OCI-LY1 (cell line): ENCODE results near the gene FGD4.
A peak's percentile ranks its signal among the peaks of the same experiment; 100 is the strongest.
"Not testable (repeated sequence)": the region's sequence is repeated elsewhere in the genome, so short reads cannot be mapped to it uniquely, and the experiment has no call there.

Experiments
- H2AFZ ChIP-seq: fragments of 200-600 bp; sonication (generic), shearing (Covaris generic); 2 replicates; pipeline ENCODE4 v1.6.0; 2014; ENCODE audit warnings: antibody characterized with exemption, mild to moderate bottlenecking, low read length
- H3F3A ChIP-seq: fragments of 200-600 bp; sonication (generic), shearing (Covaris generic); 2 replicates; pipeline ENCODE4 v1.6.0; 2014; ENCODE audit warnings: mild to moderate bottlenecking, antibody characterized with exemption, low read length, moderate library complexity; ENCODE audit not compliant: insufficient read depth
- H3K27ac ChIP-seq: fragments of 200-600 bp; sonication (generic); 2 replicates; pipeline ENCODE4 v1.5.1; 2014; ENCODE audit warnings: low read length, mixed run types, mild to moderate bottlenecking, low read depth; ENCODE audit not compliant: poor library complexity, severe bottlenecking
- H3K27me3 ChIP-seq: fragments of 200-600 bp; sonication (generic); 2 replicates; pipeline ENCODE4 v1.6.0; 2014; ENCODE audit warnings: antibody characterized with exemption, mild to moderate bottlenecking, low read length, moderate library complexity; ENCODE audit not compliant: insufficient read depth
- H3K36me3 ChIP-seq: fragments of 200-600 bp; sonication (generic); 2 replicates; pipeline ENCODE4 v1.6.1; 2014; ENCODE audit warnings: mild to moderate bottlenecking, antibody characterized with exemption, low read length, moderate library complexity, mixed read lengths; ENCODE audit not compliant: insufficient read depth
- H3K4me1 ChIP-seq: fragments of 200-600 bp; sonication (generic); 2 replicates; pipeline ENCODE4 v1.5.1; 2014; ENCODE audit warnings: mild to moderate bottlenecking, low read length, moderate library complexity; ENCODE audit not compliant: insufficient read depth, severe bottlenecking
- H3K4me2 ChIP-seq: fragments of 200-600 bp; sonication (generic), shearing (Covaris generic); 2 replicates; pipeline ENCODE4 v1.6.1; 2014; ENCODE audit warnings: low read length
- H3K4me3 ChIP-seq: fragments of 200-600 bp; sonication (generic); 2 replicates; pipeline ENCODE4 v1.5.1; 2014; ENCODE audit warnings: low read length, low read depth, mild to moderate bottlenecking, mixed read lengths; ENCODE audit not compliant: poor library complexity, severe bottlenecking
- H3K79me2 ChIP-seq: fragments of 200-600 bp; shearing (Covaris generic); 2 replicates; pipeline ENCODE4 v1.6.1; 2016; ENCODE audit warnings: mixed run types, low read length, mixed read lengths; ENCODE audit not compliant: insufficient read depth
- H3K9ac ChIP-seq: fragments of 200-600 bp; sonication (generic), shearing (Covaris generic); 2 replicates; pipeline ENCODE4 v1.6.1; 2014; ENCODE audit warnings: mild to moderate bottlenecking, low read length, mixed read lengths
- H3K9me2 ChIP-seq: fragments of 200-600 bp; sonication (generic), shearing (Covaris generic); 2 replicates; pipeline ENCODE4 v1.6.1; 2014; ENCODE audit warnings: low read depth, mild to moderate bottlenecking, low read length, mixed read lengths
- H3K9me3 ChIP-seq: fragments of 200-600 bp; shearing (Covaris generic); 2 replicates; pipeline ENCODE4 v1.6.1; 2014; ENCODE audit warnings: low read length, mixed read lengths
- H4K20me1 ChIP-seq: fragments of 200-600 bp; sonication (generic), shearing (Covaris generic); 2 replicates; pipeline ENCODE4 v1.6.0; 2016; ENCODE audit warnings: mild to moderate bottlenecking, low read length; ENCODE audit not compliant: insufficient read depth
- EZH2 ChIP-seq: fragments of 200-600 bp; sonication (generic), shearing (Covaris generic); IDR thresholded peaks from 2 replicates; pipeline ENCODE4 v1.8.0; 2017; ENCODE audit warnings: borderline replicate concordance, mixed run types, mild to moderate bottlenecking, antibody characterized with exemption, low read length, moderate library complexity, mixed read lengths
- TF ChIP-seq, protein P1 (sequence below): fragments of 200-600 bp; sonication (generic), shearing (Covaris generic); IDR thresholded peaks from 2 replicates; pipeline ENCODE4 v1.5.1; 2017; ENCODE audit warnings: mild to moderate bottlenecking, antibody characterized with exemption, low read length, moderate library complexity, mixed read lengths

FGD4 gene

GRCh38 chr12:32559434-32559833 is 160.1 kb downstream of the FGD4 start:
- Histone ChIP-seq H3K4me2 (peak overlapping the region; percentile 29), H3K4me3 (no peak overlapping the region), H3K9me2 (no peaks in the 10 kb centered on the region), H3K4me1 (peaks cover 34% of the 10 kb centered on the region), H3K79me2 (peaks cover 7% of the 10 kb centered on the region; the same call in 1 of the 2 replicates), H3F3A (0 out of 2 replicates have a peak, but pooled peaks cover 3% of the 10 kb centered on the region), H3K27ac (peak overlapping the region; percentile 49), H3K27me3 (no peaks in the 10 kb centered on the region), H3K36me3 (peaks cover 6% of the 10 kb centered on the region; the same call in 1 of the 2 replicates), H2AFZ (no peak overlapping the region), H4K20me1 (no peaks in the 10 kb centered on the region), H3K9ac (no peak overlapping the region), H3K9me3 (no peaks in the 10 kb centered on the region)
- no peak for TF ChIP-seq EZH2
- TF ChIP-seq, protein P1, sequence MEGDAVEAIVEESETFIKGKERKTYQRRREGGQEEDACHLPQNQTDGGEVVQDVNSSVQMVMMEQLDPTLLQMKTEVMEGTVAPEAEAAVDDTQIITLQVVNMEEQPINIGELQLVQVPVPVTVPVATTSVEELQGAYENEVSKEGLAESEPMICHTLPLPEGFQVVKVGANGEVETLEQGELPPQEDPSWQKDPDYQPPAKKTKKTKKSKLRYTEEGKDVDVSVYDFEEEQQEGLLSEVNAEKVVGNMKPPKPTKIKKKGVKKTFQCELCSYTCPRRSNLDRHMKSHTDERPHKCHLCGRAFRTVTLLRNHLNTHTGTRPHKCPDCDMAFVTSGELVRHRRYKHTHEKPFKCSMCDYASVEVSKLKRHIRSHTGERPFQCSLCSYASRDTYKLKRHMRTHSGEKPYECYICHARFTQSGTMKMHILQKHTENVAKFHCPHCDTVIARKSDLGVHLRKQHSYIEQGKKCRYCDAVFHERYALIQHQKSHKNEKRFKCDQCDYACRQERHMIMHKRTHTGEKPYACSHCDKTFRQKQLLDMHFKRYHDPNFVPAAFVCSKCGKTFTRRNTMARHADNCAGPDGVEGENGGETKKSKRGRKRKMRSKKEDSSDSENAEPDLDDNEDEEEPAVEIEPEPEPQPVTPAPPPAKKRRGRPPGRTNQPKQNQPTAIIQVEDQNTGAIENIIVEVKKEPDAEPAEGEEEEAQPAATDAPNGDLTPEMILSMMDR: no peak

DNA sequence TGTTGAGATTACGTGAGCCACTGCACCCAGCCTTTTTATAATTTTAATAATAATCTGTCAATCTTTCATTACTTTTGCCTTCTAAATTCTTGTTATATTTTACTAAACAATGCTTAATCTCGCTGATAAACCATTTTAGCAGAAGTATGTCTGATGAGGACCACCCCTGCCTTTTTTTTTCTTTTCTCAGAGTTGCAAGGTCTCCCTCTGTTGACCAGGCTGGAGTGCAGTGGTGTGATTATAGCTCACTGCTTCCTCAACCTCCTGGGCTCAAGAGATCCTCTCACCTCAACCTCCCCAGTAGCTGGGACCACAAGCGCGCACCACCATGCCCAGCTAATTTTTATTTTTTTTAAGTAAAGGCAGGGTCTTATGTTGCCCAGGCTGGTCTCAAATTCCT is 161.2 kb downstream of the FGD4 start:
- no peak for TF ChIP-seq EZH2
- TF ChIP-seq, protein P1: peak; percentile 39; the same call in 1 of the 2 replicates
- H3F3A ChIP-seq: 0 out of 2 replicates have a peak, but pooled peaks cover 3% of the 10 kb centered on the region
- no peak overlapping the region for H3K4me3 ChIP-seq
- peaks cover 7% of the 10 kb centered on the region; the same call in 1 of the 2 replicates for H3K79me2 ChIP-seq
- no peaks in the 10 kb centered on the region for H3K9me2 ChIP-seq
- no peak overlapping the region for H2AFZ ChIP-seq
- no peaks in the 10 kb centered on the region for H4K20me1 ChIP-seq
- peaks cover 34% of the 10 kb centered on the region for H3K4me1 ChIP-seq
- H3K9ac ChIP-seq: no peak overlapping the region
- H3K36me3 ChIP-seq: peaks cover 10% of the 10 kb centered on the region; the same call in 1 of the 2 replicates
- peak overlapping the region; percentile 49 for H3K27ac ChIP-seq
- H3K9me3 ChIP-seq: no peaks in the 10 kb centered on the region
- H3K27me3 ChIP-seq: no peaks in the 10 kb centered on the region
- H3K4me2 ChIP-seq: no peak overlapping the region

GRCh38 chr12:32561931-32562341 is 162.6 kb downstream of the FGD4 start:
- Histone ChIP-seq H3K9me3 (no peaks in the 10 kb centered on the region), H3K27me3 (no peaks in the 10 kb centered on the region), H4K20me1 (no peaks in the 10 kb centered on the region), H3K79me2 (peaks cover 7% of the 10 kb centered on the region; the same call in 1 of the 2 replicates), H3K9ac (no peak overlapping the region), H3K4me1 (peaks cover 40% of the 10 kb centered on the region), H2AFZ (no peak overlapping the region), H3K9me2 (no peaks in the 10 kb centered on the region), H3K36me3 (peaks cover 10% of the 10 kb centered on the region; the same call in 1 of the 2 replicates), H3K4me2 (no peak overlapping the region), H3F3A (0 out of 2 replicates have a peak, but pooled peaks cover 3% of the 10 kb centered on the region), H3K4me3 (no peak overlapping the region), H3K27ac (no peak overlapping the region)
- TF ChIP-seq EZH2: no peak
- TF ChIP-seq, protein P1: no peak

DNA sequence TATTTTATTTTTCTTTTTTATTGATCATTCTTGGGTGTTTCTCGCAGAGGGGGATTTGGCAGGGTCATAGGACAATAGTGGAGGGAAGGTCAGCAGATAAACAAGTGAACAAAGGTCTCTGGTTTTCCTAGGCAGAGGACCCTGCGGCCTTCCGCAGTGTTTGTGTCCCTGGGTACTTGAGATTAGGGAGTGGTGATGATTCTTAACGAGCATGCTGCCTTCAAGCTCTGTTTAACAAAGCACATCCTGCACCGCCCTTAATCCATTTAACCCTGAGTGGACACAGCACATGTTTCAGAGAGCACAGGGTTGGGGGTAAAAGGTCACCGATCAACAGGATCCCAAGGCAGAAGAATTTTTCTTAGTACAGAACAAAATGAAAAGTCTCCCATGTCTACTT is 163.1 kb downstream of the FGD4 start:
- Histone ChIP-seq H3K4me1 (peaks cover 44% of the 10 kb centered on the region), H3K36me3 (peaks cover 10% of the 10 kb centered on the region; the same call in 1 of the 2 replicates)
- H2AFZ ChIP-seq, H3K4me3 ChIP-seq, H4K20me1 ChIP-seq, H3F3A ChIP-seq, H3K9me2 ChIP-seq, H3K27me3 ChIP-seq, H3K4me2 ChIP-seq, H3K9ac ChIP-seq, H3K27ac ChIP-seq, H3K9me3 ChIP-seq, H3K79me2 ChIP-seq: not testable (repeated sequence)
